Measurements from ENCODE around the gene LOX.

LOX gene

GRCh38 chr5:122112733-122113558 is 34.9 kb upstream of the LOX start:
- no peaks in the 10 kb centered on the region for H3K9me3 ChIP-seq (ENCODE audit: control insufficient read depth, low read depth, low read length)
- H3K9ac ChIP-seq (ENCODE audit: low read length): no peak overlapping the region
- no peaks in the 10 kb centered on the region for H3K36me3 ChIP-seq (ENCODE audit: control insufficient read depth, low read depth, low read length)
- no peak overlapping the region for H3K4me3 ChIP-seq (ENCODE audit: low read length)
- no peaks in the 10 kb centered on the region for H3K4me1 ChIP-seq (ENCODE audit: control insufficient read depth, low read depth, low read length)
- no peak overlapping the region for H3K27ac ChIP-seq (ENCODE audit: low read length)
- H3K27me3 ChIP-seq (ENCODE audit: control insufficient read depth, insufficient read depth, low read length): no peaks in the 10 kb centered on the region

DNA sequence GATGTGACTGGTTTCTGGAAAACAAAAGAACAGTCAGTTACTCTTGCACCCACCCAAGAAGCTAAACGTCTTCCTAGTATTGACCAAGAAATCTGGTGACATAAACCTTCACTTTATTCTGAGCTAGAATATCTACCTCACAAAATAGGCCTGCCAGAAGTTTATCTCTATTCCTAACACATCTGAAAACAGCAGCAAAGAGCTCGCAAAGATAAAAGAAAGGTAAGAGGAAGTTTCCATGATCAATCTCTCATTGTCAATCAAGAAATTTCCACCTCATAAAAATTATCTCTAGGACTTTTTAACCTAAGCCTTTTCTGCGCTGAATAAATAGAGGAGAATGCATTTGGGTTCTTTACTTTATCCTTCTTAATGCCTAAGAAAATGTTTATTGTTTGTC is 34.0 kb upstream of the LOX start:
- Histone ChIP-seq H3K9ac (ENCODE audit: low read length) (no peak overlapping the region), H3K4me3 (ENCODE audit: low read length) (no peak overlapping the region), H3K27ac (ENCODE audit: low read length) (no peak overlapping the region), H3K27me3 (ENCODE audit: control insufficient read depth, insufficient read depth, low read length) (no peaks in the 10 kb centered on the region), H3K4me1 (ENCODE audit: control insufficient read depth, low read depth, low read length) (no peaks in the 10 kb centered on the region), H3K9me3 (ENCODE audit: control insufficient read depth, low read depth, low read length) (no peaks in the 10 kb centered on the region), H3K36me3 (ENCODE audit: control insufficient read depth, low read depth, low read length) (no peaks in the 10 kb centered on the region)

GRCh38 chr5:122111460-122111859 is 33.4 kb upstream of the LOX start:
- H3K27ac ChIP-seq (ENCODE audit: low read length): no peak overlapping the region
- no peak overlapping the region for H3K4me3 ChIP-seq (ENCODE audit: low read length)
- no peaks in the 10 kb centered on the region for H3K4me1 ChIP-seq (ENCODE audit: control insufficient read depth, low read depth, low read length)
- no peaks in the 10 kb centered on the region for H3K36me3 ChIP-seq (ENCODE audit: control insufficient read depth, low read depth, low read length)
- no peaks in the 10 kb centered on the region for H3K9me3 ChIP-seq (ENCODE audit: control insufficient read depth, low read depth, low read length)
- H3K9ac ChIP-seq (ENCODE audit: low read length): no peak overlapping the region
- no peaks in the 10 kb centered on the region for H3K27me3 ChIP-seq (ENCODE audit: control insufficient read depth, insufficient read depth, low read length)

- Histone ChIP-seq H3K4me3 (ENCODE audit: low read length) (no peak overlapping the region), H3K27me3 (ENCODE audit: control insufficient read depth, insufficient read depth, low read length) (no peaks in the 10 kb centered on the region), H3K36me3 (ENCODE audit: control insufficient read depth, low read depth, low read length) (no peaks in the 10 kb centered on the region), H3K9me3 (ENCODE audit: control insufficient read depth, low read depth, low read length) (no peaks in the 10 kb centered on the region), H3K9ac (ENCODE audit: low read length) (no peak overlapping the region), H3K27ac (ENCODE audit: low read length) (no peak overlapping the region), H3K4me1 (ENCODE audit: control insufficient read depth, low read depth, low read length) (no peaks in the 10 kb centered on the region)
These were observed 32.9 kb upstream of the LOX start for GRCh38 chr5:122110987-122111386.

DNA sequence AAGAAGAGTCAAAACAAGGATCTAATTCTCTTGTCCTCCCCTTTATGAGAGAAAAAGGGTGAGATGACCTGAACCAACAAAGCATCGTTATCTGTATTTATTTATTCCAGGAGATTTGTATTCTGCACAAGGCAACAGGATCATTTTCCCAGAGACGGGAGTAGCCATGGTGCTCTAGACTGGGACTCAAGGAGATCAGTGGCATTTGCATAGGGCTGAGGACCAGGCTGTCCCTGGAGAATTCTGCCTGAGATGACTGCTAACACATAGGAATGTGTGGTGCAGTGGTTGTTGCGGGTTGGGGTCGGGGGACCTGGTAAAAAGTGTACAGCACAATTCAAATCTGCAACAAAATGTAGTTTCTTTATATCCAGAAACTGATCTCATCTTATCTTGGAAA is 29.0 kb upstream of the LOX start:
- Histone ChIP-seq H3K4me3 (ENCODE audit: low read length) (no peak overlapping the region), H3K9me3 (ENCODE audit: control insufficient read depth, low read depth, low read length) (no peaks in the 10 kb centered on the region), H3K36me3 (ENCODE audit: control insufficient read depth, low read depth, low read length) (no peaks in the 10 kb centered on the region), H3K4me1 (ENCODE audit: control insufficient read depth, low read depth, low read length) (no peaks in the 10 kb centered on the region), H3K27me3 (ENCODE audit: control insufficient read depth, insufficient read depth, low read length) (no peaks in the 10 kb centered on the region), H3K9ac (ENCODE audit: low read length) (no peak overlapping the region), H3K27ac (ENCODE audit: low read length) (no peak overlapping the region)

- no peak overlapping the region for H3K4me3 ChIP-seq (ENCODE audit: low read length)
These were observed 27.9 kb upstream of the LOX start for GRCh38 chr5:122105909-122106308.

GRCh38 chr5:122102825-122103224 is 24.8 kb upstream of the LOX start:
- H3K9ac ChIP-seq (ENCODE audit: low read length): no peak overlapping the region
- no peaks in the 10 kb centered on the region for H3K36me3 ChIP-seq (ENCODE audit: control insufficient read depth, low read depth, low read length)
- no peaks in the 10 kb centered on the region for H3K27me3 ChIP-seq (ENCODE audit: control insufficient read depth, insufficient read depth, low read length)
- no peaks in the 10 kb centered on the region for H3K9me3 ChIP-seq (ENCODE audit: control insufficient read depth, low read depth, low read length)
- peaks cover 11% of the 10 kb centered on the region for H3K4me1 ChIP-seq (ENCODE audit: control insufficient read depth, low read depth, low read length)
- no peak overlapping the region for H3K27ac ChIP-seq (ENCODE audit: low read length)
- H3K4me3 ChIP-seq (ENCODE audit: low read length): no peak overlapping the region

More at GRCh38 chr5:122105909-122106308, 27.9 kb upstream of the LOX start:
- no peaks in the 10 kb centered on the region for H3K36me3 ChIP-seq (ENCODE audit: control insufficient read depth, low read depth, low read length)
- no peak overlapping the region for H3K27ac ChIP-seq (ENCODE audit: low read length)
- no peak overlapping the region for H3K9ac ChIP-seq (ENCODE audit: low read length)
- peaks cover 3% of the 10 kb centered on the region for H3K4me1 ChIP-seq (ENCODE audit: control insufficient read depth, low read depth, low read length)
- no peaks in the 10 kb centered on the region for H3K27me3 ChIP-seq (ENCODE audit: control insufficient read depth, insufficient read depth, low read length)
- H3K9me3 ChIP-seq (ENCODE audit: control insufficient read depth, low read depth, low read length): no peaks in the 10 kb centered on the region

- Histone ChIP-seq H3K27me3 (ENCODE audit: control insufficient read depth, insufficient read depth, low read length) (no peaks in the 10 kb centered on the region), H3K27ac (ENCODE audit: low read length) (no peak overlapping the region), H3K36me3 (ENCODE audit: control insufficient read depth, low read depth, low read length) (no peaks in the 10 kb centered on the region), H3K4me1 (ENCODE audit: control insufficient read depth, low read depth, low read length) (peaks cover 11% of the 10 kb centered on the region), H3K9me3 (ENCODE audit: control insufficient read depth, low read depth, low read length) (no peaks in the 10 kb centered on the region), H3K9ac (ENCODE audit: low read length) (no peak overlapping the region), H3K4me3 (ENCODE audit: low read length) (no peak overlapping the region)
These were observed 23.7 kb upstream of the LOX start for GRCh38 chr5:122101636-122102285.

- no peaks in the 10 kb centered on the region for H3K27me3 ChIP-seq (ENCODE audit: control insufficient read depth, insufficient read depth, low read length)
- no peak overlapping the region for H3K4me3 ChIP-seq (ENCODE audit: low read length)
- H3K27ac ChIP-seq (ENCODE audit: low read length): no peak overlapping the region
- no peak overlapping the region for H3K9ac ChIP-seq (ENCODE audit: low read length)
- H3K4me1 ChIP-seq (ENCODE audit: control insufficient read depth, low read depth, low read length): peaks cover 11% of the 10 kb centered on the region
- no peaks in the 10 kb centered on the region for H3K36me3 ChIP-seq (ENCODE audit: control insufficient read depth, low read depth, low read length)
- H3K9me3 ChIP-seq (ENCODE audit: control insufficient read depth, low read depth, low read length): no peaks in the 10 kb centered on the region
These were observed 21.2 kb upstream of the LOX start for GRCh38 chr5:122099060-122099790.

GRCh38 chr5:122097391-122097790 is 19.3 kb upstream of the LOX start:
- Histone ChIP-seq H3K27ac (ENCODE audit: low read length) (no peak overlapping the region), H3K4me3 (ENCODE audit: low read length) (no peak overlapping the region), H3K36me3 (ENCODE audit: control insufficient read depth, low read depth, low read length) (no peaks in the 10 kb centered on the region), H3K27me3 (ENCODE audit: control insufficient read depth, insufficient read depth, low read length) (no peaks in the 10 kb centered on the region), H3K9me3 (ENCODE audit: control insufficient read depth, low read depth, low read length) (no peaks in the 10 kb centered on the region), H3K4me1 (ENCODE audit: control insufficient read depth, low read depth, low read length) (peaks cover 11% of the 10 kb centered on the region), H3K9ac (ENCODE audit: low read length) (no peak overlapping the region)

- Histone ChIP-seq H3K9ac (ENCODE audit: low read length) (no peak overlapping the region), H3K4me3 (ENCODE audit: low read length) (no peak overlapping the region), H3K4me1 (ENCODE audit: control insufficient read depth, low read depth, low read length) (peaks cover under 1% of the 10 kb centered on the region), H3K27ac (ENCODE audit: low read length) (no peak overlapping the region), H3K36me3 (ENCODE audit: control insufficient read depth, low read depth, low read length) (no peaks in the 10 kb centered on the region), H3K9me3 (ENCODE audit: control insufficient read depth, low read depth, low read length) (no peaks in the 10 kb centered on the region), H3K27me3 (ENCODE audit: control insufficient read depth, insufficient read depth, low read length) (no peaks in the 10 kb centered on the region)
These were observed 17.1 kb upstream of the LOX start for GRCh38 chr5:122095158-122095557.

Measured in iPS-18a (cell line).